Stimulated activated naive CD4-positive, alpha-beta T cell treated with Interleukin-2 at 50 U/mL for 16 hours (primary cell): ENCODE data around the gene PSMB7.

Experiments used
- DNase-seq: peaks from one replicate; lab custom pipeline; 2025; lab: John Stamatoyannopoulos, UW

The PSMB7 gene

DNA sequence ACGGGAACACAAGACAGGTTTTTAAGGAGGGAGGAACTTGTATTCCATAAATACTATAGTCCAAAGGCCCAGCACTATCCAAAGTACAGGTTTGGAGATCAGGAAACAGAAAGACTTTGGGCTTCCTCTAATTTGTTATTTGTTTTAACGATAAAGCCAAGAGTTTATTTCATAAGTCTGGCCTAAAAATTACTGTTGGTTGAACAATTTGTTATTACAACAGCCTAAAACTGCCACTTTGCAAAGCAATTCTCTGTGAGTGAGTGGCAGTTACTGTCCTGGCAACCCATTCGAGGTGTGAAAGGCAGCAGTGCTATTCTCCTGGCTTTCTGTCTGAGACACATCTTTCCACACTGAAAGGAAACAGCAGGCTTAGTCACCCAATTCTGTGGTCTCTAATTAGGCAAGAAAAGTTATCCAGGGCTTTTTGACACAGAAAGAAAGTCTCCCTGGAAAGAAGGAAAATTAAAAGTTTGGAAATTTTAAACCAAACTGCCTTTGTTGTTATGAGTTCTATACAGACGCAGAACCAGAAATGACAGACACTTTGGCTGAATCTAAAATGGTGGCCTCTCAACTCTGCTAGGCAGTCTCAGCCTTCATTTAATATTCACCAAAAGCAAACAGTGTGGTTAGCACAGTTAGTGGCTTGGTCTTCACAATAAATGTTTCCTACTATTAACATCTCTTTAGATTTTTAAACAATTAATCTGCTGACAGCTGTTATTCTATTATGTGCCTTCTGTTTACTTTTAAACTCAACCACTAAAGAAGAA, 33.9 kb downstream of the PSMB7 start:
- DNase-seq: no peak

DNA sequence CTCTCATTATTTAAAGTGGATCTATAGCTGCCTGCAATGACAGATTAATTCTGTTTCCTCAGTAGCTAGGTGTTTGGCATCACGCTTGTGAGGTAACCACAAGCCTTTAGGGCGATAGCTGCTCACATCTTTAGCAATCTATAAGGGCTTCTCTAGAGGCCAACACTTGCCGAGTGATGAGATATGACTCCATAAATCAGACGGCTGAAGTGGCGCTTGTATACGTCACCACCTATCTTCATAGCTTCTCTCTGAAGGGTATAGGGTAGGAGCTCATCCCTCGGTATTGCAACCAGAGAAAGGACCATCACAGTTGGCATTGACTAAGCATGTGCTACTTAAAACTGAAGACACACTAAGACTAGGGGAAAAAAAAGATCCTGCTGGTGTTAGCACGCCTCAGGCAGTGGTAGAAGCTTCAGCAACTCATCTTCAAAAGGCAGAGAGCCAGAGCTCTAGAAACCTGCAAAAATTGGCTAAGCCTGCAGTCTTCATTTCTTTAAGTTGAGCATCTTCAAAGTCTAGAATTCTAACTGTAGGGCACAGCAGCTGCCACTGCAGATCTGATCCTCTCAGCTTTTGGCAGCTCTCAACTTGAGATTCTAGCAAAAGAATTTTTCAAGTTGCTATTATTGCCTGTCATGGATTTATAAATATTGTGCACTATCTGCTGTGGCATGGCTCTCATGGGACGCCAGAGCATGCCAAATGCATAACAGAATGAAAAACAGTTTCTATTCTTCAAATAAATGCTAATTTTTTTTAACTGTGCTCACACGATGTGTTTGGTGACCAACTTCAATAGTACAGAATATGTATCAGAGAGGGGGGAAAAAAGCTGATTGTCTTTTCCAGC, 37.5 kb downstream of the PSMB7 start:
- no peak for DNase-seq

DNA sequence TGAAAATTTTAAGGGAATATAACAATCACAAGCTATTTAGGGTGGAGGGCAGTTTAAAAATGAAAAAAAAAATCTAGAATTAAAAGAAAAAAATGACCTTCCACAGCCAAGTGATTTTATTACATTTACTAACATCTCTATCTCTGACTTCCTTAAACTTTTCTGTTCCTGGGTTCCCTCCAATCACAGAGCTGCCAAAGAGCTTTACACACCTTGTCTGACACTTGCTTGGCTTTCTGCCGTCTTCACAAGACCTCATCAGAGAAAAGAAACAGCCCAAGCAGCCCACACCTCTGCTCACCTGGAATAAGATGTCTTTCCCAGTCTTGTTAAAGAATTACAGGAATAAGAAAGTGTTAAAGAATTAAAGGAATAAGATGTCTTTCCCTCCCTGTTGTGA, 38.9 kb downstream of the PSMB7 start:
- DNase-seq: no peak

DNA sequence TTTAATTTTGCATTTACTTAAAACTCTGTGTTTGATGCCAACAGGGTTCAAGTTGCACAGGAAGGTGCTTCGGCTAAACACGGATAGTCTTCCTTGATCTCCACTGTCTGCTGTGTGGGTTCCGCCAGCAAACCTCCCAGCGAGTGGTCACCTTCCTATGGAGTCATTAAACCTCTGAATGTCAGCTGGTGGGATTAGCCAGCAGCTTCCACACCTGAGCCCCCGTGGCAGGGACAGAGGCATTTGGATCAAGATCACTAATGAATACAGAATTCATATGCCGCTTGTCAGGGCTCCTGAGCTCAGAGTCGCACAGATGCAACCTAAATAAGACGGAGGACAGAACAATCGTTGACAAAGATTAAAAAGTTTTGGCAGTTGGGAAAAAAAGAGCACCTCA, 39.5 kb downstream of the PSMB7 start:
- DNase-seq: no peak

DNA sequence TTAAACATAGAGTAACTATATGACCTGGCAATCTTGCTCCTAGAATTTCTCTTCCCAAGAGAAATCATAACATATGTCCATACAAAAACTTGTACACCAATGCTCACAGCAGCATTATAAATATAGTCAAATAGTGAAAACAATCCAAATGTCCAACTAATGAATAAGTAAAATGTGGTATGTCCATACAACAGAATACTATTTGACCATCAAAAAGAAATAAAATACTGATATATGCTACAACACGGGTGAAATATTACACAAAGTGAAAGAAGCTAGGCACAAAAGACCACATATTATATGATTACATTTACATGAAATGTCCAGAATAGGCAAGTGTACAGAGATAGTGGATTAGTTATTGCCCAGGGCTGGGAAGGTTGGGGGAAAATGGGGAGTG, 41.4 kb downstream of the PSMB7 start:
- no peak for DNase-seq

DNA sequence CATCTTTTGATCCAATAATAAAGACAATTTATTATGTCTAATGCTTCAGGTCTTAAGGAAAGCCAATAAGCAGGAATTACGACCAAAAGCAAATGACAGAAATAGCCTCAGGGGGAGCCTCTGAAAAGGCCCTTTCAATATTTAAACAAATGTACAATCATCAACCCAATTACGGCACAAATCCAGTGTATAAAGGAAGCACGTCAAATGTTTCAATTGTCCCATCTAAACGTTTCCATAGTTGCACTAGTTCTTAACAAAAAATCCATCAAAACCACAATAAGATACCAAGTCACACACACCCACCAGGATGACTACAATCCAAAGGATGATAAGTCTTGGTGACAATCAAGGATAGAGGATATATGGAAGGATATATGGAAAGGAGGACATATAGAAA, 41.9 kb downstream of the PSMB7 start:
- DNase-seq: no peak

DNA sequence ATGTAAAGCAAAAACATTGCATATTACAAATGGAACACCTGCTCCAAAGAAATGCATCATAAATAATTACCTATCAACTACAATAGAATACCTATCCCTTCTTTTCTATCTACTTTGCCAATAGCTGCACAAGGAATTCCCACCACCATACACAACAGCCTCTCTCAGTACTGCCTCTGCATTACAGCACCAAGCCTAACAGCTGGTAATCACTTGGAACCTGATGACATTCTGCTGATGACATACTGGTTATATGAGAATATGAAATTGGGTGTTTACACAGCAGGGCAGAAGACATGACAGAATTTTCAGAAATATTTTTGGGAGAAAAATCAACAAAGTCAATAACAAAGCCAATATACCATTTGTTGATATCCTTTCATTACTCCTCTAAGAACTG, 43.2 kb downstream of the PSMB7 start:
- DNase-seq: no peak

DNA sequence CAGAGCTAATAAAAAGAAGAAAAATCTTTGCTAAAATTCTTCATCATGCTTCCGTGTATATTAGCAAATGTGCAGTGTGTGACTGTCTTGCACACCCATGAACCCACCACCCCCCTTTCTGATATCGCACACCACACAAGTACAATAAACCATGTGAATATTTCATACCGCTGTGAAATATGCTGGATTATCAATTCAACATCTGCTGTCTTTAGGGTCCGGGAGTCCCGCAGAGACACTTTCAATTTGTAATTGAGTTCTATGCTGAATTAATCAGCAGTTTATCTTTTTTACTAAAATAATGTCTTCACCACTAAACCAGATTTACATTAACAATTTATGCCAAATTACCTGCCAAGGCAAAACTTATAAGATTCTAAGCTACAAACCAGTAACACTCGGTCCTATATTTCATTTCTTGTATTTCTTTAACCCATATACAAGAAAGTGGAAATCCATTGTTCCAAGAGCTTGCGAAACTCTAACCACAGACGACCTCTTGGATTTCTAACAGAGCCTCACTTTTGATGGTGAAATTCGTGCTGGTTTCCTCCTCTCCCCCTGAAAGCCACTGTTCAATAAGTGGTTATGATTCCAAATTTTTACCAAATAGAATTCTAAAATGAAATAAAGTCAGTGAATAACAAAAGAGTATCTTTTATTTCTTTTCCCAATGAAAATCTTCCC, 44.2 kb downstream of the PSMB7 start:
- no peak for DNase-seq

DNA sequence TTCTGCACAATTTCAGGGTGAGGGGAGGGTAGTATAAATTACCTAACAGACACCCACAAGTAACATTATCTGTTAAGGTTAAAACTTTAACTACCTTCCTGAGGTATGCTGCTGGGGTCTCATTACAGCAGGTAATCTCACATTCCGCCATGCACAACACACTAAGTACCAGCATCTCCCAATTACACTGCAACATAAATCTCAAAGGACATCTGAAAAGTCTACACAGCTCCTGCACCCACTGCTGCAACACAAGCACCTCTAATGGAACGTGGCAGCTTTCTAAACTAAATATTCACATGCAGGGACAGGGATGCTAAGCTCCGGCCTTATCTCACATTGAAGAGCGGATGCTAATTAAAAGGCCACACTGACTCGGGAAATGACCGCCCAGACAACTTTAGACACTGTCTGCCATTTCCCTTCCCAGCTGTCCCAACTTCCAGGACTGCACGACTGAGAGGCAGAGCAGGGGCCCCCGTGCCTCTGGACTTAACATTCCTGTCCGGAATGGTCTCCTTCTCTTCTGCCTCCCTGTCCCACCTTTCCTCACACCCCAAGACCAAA, 45.9 kb downstream of the PSMB7 start:
- DNase-seq: no peak

DNA sequence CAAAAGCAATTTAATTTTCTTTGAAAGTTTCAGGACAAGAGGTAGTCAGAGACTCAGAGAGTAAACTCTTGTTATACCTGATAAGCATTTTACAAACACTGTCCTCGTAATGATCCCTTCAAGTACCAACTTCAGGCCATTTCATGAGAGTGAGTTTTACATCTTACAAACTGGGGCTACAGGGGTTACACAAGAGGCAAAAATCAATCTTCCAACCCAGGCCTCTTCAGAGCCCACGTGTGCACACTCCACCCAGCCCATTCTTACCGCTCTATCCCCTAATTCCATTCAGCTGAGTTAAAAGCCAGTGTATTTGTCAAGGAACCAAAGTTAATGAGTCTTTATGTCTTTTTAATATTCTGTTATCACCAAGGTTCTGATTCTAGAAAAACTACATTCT, 46.5 kb downstream of the PSMB7 start:
- DNase-seq: no peak

DNA sequence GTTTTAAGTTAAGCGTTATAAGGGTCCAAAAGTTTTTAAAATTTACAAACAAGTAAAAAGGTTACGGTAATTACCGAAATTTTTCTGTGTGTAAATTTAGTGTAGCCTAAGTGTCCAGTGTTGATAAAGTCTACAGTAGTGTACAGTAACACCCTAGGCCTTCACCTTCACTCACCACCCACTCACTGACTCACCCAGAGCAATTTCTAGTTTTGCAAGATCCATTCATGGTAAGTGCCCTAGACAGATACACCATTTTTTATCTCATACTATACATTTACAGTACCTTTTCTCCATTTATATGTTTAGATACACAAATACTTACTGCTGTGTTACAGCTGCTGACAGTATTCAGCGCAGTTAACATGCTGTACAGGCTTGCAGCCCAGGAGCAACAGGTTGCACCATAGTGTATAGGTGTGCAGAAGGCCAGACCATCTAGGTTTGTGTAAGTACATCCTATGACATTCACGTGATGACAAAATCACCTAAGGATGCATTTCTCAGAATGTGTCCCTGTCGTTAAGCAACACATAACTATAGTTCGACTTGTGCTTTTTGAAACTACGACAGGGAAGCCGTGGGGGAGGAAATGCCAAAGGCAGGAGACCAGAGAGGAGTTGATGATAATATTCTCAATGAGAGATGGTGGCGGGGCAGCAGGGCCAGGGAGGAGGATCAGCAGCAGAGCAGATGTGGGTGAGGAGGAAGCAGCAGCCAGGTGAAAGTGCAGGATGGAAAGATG, 48.6 kb downstream of the PSMB7 start:
- DNase-seq: no peak

DNA sequence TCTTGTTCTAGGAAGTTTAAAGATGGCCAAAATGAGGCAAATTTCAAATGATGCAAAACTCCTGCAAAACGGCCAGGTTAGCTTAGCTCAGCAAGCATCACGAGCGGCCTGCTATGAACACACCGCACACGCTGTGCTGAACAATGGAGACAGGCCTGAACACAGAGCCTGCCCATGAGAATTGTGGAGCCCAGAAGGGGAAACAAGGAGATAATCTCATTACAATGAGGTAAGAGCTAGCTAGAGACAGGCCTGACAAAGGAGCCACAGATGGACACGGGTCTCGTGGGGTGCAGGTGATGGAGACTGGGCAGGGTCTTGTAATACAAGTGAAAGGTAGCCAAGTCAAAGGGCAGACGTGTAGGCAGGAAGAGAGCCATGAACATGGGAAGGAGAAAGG, 50.2 kb downstream of the PSMB7 start:
- DNase-seq: no peak

DNA sequence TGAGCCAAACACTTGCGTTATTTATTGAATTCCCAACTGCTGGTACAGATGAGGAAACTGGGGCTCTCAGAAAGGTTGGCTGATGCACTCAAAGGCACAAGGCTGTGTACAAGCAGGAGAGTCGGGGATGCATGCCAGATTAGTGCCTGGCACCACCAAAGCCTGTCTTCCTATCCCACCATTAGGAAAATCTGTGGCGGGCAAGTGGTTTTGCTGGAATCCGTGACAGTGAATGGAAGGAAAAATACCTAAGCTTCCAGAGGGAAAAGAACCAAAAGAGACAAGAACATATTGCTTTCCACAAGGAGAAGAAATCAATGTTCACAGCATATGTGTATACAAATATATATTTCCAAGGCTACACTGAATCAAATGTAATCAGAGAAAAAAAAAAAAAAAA, 51.1 kb downstream of the PSMB7 start:
- no peak for DNase-seq

DNA sequence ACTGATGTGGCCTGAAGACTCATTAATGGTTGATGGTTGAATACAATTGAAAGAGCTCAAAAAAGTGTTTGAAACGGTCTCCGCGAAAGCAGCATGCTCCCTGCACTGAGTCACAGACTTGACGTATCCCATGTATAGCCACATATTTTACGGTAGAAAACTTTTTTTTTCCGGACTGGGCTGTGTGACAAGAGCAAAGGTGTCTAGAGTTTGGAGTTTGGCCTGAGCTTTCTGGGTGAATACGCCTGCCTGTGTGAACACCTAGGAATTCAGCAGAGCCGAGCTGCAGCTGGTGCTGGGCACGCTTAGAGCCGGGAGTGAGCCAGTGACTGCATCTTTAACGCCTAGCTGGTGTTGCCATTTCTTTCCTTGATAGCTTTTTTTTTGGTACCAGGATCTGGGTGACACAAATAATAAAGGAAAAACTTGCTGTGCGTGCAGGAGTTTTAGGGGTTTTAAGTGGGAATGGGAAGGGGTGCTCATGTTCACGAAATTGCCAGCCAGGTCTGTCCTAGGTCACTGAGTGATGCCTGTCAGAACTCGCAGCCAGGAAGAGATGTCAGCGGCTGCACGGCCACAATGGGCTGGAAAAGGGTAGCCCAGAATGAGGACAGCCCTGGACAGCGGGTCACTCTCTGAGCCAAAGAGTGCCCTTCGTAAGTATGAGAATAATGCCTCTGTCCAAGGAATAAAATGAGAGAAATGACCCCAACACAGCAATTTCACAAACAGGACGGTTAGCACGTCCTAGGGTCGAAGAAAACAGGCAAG, 51.7 kb downstream of the PSMB7 start:
- DNase-seq: no peak

DNA sequence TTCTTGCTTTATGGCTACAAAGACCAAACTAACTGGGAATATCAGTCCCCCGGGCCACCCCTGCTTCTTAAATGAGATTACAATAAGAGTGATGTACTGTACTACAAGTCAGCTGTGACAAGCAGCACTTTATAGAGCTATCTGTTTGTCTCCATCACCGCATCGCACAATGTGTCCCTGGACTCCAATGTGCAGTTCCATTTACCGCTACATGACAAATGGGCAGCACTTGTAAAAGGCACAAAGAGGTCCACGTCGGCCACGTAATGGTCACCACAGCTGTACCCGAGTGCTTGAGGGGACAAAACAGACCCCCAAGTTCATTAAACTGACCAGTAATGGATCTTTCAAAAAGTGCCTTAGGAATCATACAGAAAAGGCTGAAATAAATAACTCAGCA, 54.1 kb downstream of the PSMB7 start:
- DNase-seq: no peak

DNA sequence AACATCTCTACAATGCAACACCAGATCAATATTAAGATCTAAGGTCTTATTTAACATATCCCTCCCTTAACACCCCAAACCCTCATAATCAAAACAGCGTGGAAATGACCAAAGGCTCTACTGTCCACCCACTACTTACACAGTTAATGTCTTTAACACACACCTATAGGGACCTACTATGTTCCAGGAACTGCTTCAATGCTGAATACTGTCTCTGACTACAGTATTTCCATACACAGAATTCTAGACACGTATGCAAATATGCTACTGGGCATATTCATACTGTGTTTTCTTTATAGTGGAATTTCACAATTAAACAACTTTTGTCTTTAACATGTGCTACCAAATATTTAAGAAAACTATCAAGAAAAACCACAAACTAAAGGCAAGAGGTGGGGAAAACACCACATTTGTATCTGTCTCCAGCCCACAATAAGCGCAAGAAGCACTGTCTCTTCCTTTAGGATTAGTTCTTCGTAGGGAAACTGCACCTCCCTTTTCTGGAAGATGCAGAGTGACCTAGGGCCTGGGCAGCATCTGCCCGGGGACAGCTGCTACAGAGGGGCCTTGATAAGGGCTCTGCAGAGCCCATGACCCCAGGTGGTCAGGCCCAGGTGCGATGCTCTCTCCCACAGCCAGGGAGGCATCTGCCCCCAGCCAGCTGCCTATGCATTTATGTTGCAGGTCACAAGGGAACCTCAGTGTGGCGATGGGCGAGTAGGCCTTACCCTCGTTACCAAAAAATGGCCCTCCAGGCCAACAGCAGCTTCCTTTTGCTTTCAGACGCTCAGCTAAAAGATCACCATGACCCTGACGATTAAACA, 55.2 kb downstream of the PSMB7 start:
- DNase-seq: no peak

DNA sequence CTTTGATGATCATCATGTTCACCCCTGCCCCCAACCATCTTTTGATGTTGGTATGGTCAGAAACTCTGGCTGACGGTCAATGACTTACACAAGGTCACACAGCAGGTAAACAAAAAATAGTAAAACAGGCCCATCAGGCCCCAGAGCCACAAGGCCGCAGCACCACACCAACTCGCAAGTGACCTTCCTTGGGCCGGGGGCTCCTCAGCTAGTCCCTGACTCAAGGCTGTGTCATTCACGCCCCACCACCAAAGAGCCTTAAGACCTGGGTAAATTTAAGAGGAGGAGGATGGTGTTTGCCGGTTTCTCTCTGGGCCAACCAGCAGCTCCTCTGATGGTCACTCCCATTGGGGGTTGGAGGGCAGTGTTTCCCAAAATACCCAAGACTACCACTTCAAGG, 55.8 kb downstream of the PSMB7 start:
- DNase-seq: no peak

DNA sequence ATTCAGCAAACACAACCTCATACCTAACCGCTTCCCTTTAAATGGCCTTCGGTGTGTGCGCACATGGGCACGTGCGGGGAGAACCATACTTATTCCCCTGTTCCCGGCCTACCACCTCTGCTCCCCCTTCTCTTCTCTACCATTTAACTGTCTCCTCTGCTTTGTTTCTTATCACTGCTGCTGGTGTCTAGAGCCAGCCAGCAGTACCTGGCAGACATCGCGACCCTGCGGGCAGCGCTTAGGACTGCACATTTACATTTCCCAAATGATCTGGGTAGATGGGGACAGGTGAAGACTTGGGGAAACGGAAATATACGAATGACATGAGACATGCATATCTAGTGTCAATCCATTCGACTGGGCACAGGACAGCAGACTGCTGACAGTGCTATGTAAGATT, 56.6 kb downstream of the PSMB7 start:
- no peak for DNase-seq

DNA sequence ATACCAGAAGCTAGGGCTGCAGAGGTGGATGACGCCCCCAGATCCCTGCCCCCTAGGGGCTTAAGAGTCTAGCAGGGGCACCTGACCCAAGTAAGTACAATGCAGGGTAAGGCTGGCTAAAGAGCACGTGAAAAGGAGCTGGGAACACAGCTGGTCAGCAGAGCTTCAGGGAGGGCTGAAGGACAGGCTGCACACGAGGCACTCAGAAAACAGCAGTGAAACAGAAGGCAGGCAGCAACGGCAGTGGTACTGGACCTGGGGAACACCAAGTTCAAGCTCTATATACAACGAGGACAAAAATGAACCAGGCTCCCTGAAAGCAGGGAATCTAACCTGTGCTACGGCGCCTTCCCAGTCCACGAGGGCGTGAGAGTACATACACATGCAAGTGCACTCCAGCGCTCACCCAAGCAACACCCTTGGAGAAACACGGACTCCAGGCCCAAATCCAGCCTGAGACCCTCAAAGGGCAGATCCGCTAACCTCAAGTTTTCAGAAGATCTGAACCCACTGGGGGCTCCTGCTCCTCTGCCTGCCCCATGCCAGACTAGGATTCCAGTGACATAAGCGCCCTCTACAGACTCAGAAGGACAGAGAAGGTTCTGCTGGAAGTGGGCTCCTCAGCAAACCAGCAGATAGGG, 57.4 kb downstream of the PSMB7 start:
- no peak for DNase-seq
